Renal cortical epithelial cell (primary cell): Measurements from ENCODE around the gene CCPG1. TPM values are rescaled to one million over a fixed set of nuclear protein-coding genes. Genes with fewer than 3 reads are reported as not detected.

Experiments
- DNase-seq: peaks from one replicate; pipeline ENCODE4 v3.0.0-alpha.2; 2011; ENCODE audit warnings: low read depth
- total RNA-seq: library from RNA; depleted of rRNA; stranded (reverse); fragments of >200 nt; gene quantifications from 2 replicates; pipeline ENCODE4 v1.2.3, GENCODE V29; 2014

CCPG1 gene
- total RNA-seq, 1 donor from 2014 or later, result 119 TPM

DNA sequence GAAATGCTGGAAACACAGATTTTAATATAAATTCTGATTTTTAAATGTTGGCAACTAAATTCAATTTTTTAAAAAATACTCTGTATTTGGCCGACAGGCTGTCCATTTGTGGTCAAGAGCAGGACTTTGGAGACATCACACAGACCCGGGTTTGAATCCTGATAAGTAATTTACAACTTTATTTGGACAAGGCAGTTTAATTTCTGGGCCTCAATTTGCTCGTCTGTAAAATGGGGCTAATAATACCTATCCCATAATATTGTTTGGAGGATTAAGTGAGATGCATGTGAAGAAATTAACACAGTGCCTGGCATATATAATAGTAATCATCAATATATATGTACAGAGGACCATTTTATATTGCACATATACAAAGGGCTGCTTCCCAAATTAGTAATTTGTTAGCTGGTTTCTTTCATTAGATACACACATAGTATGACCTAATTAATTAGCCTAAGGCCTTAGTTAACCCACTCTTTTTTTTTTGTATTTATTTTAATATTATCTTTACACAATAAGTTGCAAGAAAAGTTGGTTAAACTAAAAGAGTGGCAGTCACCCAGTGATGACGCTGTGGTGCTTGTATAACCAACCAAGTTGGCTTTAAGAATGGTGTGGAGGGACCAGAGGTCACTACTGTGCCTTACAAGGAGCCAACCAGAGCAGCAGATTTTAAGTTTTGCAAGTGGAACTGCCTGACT, 88.5 kb downstream of the CCPG1 start:
- peak; percentile 46 for DNase-seq

DNA sequence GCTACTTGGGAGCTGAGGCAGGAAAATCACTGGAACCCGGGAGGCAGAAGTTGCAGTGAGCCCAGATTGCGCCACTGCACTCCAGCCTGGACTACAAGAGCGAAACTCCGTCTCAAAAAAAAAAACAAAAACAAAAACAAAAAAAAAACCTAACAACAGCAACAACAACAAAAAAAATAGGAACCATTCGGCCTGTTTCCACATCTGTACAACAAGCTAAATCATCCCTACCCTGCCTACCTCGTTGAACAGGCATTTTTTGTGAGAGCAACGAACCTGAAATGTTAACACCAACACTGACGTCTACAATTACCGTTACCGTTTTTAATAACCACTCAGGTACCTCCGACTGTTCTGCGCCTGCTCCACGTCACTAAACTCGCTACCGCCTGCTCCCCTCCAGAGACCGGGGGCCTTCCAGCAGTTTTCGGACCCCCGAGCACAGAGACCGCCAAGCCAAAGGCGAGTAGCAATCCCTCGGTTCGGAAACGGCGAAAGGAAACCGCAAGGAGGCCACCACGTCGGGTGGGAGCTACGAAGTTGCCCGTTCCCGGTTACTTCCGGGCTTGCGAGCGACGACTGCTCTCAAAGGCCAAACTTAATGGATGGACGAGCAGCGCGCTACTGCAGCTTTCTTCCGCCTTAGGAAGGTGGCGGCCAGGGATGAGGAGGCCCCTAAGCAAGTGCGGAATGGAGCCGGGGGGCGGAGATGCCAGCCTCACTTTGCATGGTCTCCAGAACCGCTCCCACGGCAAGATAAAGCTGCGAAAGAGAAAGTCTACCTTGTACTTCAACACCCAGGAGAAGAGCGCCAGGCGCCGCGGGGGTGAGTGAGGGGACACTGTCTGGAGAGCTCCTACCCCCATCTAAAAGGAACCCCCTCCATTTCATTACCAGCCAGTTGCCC, 89.3 kb downstream of the CCPG1 start, which contains the start of the genes PIGB and PIGBOS1:
PIGB (plus strand) TSS at position 635 of the 907 bp plus-strand sequence; CDS start at position 664, 29 bp downstream.
PIGBOS1 (minus strand) TSS at position 536 of the 907 bp plus-strand sequence. CDS start 1,331 bp downstream, outside the sequence.
- DNase-seq, result peak; percentile 81

Other genes with a start within 250 kb of the CCPG1 start
- 77.5 and 147 TPM in 2 replicates for gene RSL24D1, start 211.4 kb downstream of the CCPG1 start, total RNA-seq
- gene RAB27A, start 118.5 kb downstream of the CCPG1 start, total RNA-seq, result 6.9 and 25.7 TPM in 2 replicates
- 11.4 and 16.0 TPM in 2 replicates for gene PIGBOS1, start 89.2 kb downstream of the CCPG1 start, total RNA-seq
- 16.2 and 18.2 TPM in 2 replicates for gene PIGB, start 89.1 kb downstream of the CCPG1 start, total RNA-seq
- gene PIERCE2, start 136 bp upstream of the CCPG1 start, total RNA-seq, result 2.6 and 2.8 TPM in 2 replicates
- gene DNAAF4, start 99.9 kb upstream of the CCPG1 start, total RNA-seq, result 4.3 and 9.7 TPM in 2 replicates
- gene PYGO1, start 180.0 kb upstream of the CCPG1 start, total RNA-seq, result 1.4 and 12.4 TPM in 2 replicates